Colonic mucosa (tissue), 4 donors: ENCODE measurements around the gene MKKS. TPM values are rescaled to one million over a fixed set of nuclear protein-coding genes. Genes with fewer than 3 reads are reported as not detected.

ENCODE experiments used
- DNase-seq: peaks from one replicate; pipeline ENCODE4 v3.0.0-alpha.2; 2020
- H3K27ac ChIP-seq: fragments of 200-600 bp; one replicate; pipeline ENCODE4 v1.8.0; 2021
- H3K27me3 ChIP-seq: fragments of 200-600 bp; one replicate; pipeline ENCODE4 v1.8.0; 2021
- H3K36me3 ChIP-seq: fragments of 200-600 bp; one replicate; pipeline ENCODE4 v1.8.0; 2021
- H3K4me1 ChIP-seq: fragments of 200-600 bp; one replicate; pipeline ENCODE4 v1.8.0; 2021; ENCODE audit warnings: mild to moderate bottlenecking
- H3K4me3 ChIP-seq: fragments of 200-600 bp; one replicate; pipeline ENCODE4 v1.8.0; 2021
- H3K9ac ChIP-seq, 2 donors: one replicate each; pipeline ENCODE4 v1.7.0; 2013; ENCODE audit warnings: control low read depth in 2 of 2, low read depth in 2 of 2, low read length in 2 of 2
- H3K9me3 ChIP-seq: fragments of 200-600 bp; one replicate; pipeline ENCODE4 v1.8.0; 2021
- intact Hi-C: fragments of 100-400 bp; cut with DNase I; formaldehyde crosslinking; loops from one replicate; pipeline ENCODE4 v1.14.1; 2022
- total RNA-seq, 2 donors: library from RNA; stranded (reverse); fragmentation: NEBNext Ultra II Directional in 1 of 2; extraction: Animal tissue kit (Norgen Biotek cat#: 25700) in 1 of 2; gene quantifications; one replicate each; pipeline ENCODE4 v1.2.1, GENCODE V29; 2021
- TF ChIP-seq, protein P1 (sequence below): fragments of 200-600 bp; IDR thresholded peaks from one replicate; pipeline ENCODE4 v1.8.0; 2022; ENCODE audit warnings: antibody characterized with exemption, mild to moderate bottlenecking
- donor health status: healthy.
- donor health status: DM: no; HTN: no; CAD: no.
- donor health status: DM: no; HTN: no; CAD: no.

Gene MKKS
- total RNA-seq, 2 donors from 2014 or later = 22.6 to 24.9 TPM

DNA sequence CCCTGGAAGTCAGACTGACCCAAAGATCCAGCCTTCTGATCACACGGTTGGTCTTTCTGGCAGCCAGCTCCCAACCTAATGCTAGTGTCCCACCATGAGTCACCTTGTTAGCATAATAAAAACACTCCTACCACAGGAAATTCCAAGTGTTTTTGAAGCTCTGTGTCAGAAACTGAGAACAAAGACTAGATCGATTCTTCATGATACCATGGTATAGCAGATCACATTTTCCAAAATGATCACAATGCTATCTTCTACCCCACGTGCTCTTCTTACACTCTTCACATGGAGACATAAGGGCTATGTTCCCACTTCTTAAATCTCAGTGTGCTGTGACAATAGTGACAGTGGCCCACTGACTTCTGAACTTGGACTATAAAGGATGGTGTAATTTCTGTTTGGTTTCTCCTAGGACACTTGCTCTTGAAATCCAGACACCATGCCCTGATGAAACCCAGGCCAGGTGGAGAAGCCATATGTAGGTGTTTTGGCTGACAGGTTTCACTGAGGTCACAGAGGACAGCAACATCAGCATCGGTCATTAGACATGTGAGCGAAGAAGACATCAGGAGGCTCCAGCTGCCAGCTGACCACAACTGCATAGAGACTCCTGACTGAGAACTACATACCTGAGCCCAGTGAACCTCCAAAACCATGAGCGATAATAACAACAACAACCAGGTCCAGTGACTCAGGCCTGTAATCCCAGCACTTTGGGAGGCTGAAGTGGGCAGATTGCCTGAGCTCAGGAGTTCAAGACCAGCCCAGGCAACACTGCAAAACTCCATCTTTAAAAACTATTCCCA, 57.5 kb downstream of the MKKS start:
- Histone ChIP-seq H3K4me3 (no peak overlapping the region), H3K9me3 (no peaks in the 10 kb centered on the region), H3K4me1 (no peaks in the 10 kb centered on the region), H3K36me3 (no peaks in the 10 kb centered on the region), H3K9ac (no peak overlapping the region), H3K27me3 (no peaks in the 10 kb centered on the region), H3K27ac (no peak overlapping the region)
- TF ChIP-seq, protein P1, sequence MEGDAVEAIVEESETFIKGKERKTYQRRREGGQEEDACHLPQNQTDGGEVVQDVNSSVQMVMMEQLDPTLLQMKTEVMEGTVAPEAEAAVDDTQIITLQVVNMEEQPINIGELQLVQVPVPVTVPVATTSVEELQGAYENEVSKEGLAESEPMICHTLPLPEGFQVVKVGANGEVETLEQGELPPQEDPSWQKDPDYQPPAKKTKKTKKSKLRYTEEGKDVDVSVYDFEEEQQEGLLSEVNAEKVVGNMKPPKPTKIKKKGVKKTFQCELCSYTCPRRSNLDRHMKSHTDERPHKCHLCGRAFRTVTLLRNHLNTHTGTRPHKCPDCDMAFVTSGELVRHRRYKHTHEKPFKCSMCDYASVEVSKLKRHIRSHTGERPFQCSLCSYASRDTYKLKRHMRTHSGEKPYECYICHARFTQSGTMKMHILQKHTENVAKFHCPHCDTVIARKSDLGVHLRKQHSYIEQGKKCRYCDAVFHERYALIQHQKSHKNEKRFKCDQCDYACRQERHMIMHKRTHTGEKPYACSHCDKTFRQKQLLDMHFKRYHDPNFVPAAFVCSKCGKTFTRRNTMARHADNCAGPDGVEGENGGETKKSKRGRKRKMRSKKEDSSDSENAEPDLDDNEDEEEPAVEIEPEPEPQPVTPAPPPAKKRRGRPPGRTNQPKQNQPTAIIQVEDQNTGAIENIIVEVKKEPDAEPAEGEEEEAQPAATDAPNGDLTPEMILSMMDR = no peak
- intact Hi-C loops = no loop called here
- no peak for DNase-seq

DNA sequence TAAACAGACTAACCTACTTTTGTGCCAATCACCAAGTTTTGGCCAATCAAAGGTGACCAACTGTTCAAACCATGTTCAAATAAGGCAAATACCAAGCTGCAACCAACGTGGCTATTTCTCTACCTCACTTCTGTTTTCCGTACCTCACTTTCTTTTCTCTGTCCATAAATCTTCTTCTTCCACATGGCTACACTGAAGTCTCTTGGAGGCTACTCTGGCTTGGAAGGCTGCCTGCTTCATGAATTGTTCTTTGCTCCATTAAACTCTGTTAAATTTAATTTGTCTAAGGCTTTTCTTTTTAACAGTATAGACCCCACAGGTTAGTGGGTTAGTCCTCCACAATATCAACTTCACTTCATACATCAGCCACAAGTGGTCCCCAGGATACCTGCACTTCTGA, 58.8 kb downstream of the MKKS start:
- no peaks in the 10 kb centered on the region for H3K9me3 ChIP-seq
- no peak for DNase-seq
- intact Hi-C loops = no loop called here
- no peak overlapping the region for H3K9ac ChIP-seq
- no peak overlapping the region for H3K27ac ChIP-seq
- H3K4me1 ChIP-seq = no peaks in the 10 kb centered on the region
- TF ChIP-seq, protein P1 = no peak
- H3K4me3 ChIP-seq = no peak overlapping the region
- H3K27me3 ChIP-seq = no peaks in the 10 kb centered on the region
- H3K36me3 ChIP-seq = no peaks in the 10 kb centered on the region

DNA sequence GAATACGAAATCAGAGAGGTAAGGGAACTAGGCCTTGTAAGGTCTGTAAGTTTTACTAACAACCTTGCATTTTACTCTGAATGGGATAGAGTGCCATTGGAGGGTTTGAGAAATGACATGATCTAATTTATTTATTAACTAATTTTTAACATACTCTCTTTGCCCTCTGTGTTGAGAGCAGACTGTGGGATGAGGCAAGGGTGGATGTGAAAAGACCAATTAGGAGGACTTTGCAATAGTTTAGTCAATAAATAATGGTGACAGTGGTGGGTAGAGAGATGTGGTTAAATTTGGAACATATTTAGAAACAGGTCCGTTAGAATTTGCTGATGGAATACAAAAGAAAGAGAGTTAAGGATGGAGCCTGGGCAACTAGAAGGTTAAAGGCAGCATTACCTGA, 60.0 kb downstream of the MKKS start:
- H3K27ac ChIP-seq = no peak overlapping the region
- TF ChIP-seq, protein P1 = no peak
- H3K4me1 ChIP-seq = no peaks in the 10 kb centered on the region
- intact Hi-C loops = no loop called here
- DNase-seq = no peak
- no peaks in the 10 kb centered on the region for H3K36me3 ChIP-seq
- no peaks in the 10 kb centered on the region for H3K27me3 ChIP-seq
- H3K9ac ChIP-seq = no peak overlapping the region
- H3K9me3 ChIP-seq = no peaks in the 10 kb centered on the region
- H3K4me3 ChIP-seq = no peak overlapping the region

DNA sequence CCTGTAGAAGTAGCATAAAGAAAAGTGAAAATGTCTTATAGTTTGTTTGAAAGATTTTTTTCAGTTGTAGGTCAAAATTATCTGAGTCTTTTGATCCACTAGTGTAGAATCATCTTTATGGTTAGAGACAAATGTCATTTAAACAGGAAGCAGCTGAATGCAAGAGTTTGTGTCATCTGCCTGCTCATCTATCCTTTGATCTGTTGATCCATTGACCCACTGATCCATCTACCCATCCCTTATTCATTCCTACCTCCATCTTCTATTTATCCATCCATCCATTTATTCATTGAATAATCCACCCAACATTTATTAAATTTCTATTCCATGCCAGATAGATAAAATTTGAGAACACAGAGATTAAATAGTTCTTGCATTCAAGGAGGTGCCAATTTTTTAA, 62.6 kb downstream of the MKKS start:
- no peak overlapping the region for H3K4me3 ChIP-seq
- no peaks in the 10 kb centered on the region for H3K27me3 ChIP-seq
- intact Hi-C loops = no loop called here
- H3K9ac ChIP-seq = no peak overlapping the region
- H3K36me3 ChIP-seq = no peaks in the 10 kb centered on the region
- H3K9me3 ChIP-seq = no peaks in the 10 kb centered on the region
- no peak for DNase-seq
- H3K27ac ChIP-seq = no peak overlapping the region
- TF ChIP-seq, protein P1 = no peak
- no peaks in the 10 kb centered on the region for H3K4me1 ChIP-seq

DNA sequence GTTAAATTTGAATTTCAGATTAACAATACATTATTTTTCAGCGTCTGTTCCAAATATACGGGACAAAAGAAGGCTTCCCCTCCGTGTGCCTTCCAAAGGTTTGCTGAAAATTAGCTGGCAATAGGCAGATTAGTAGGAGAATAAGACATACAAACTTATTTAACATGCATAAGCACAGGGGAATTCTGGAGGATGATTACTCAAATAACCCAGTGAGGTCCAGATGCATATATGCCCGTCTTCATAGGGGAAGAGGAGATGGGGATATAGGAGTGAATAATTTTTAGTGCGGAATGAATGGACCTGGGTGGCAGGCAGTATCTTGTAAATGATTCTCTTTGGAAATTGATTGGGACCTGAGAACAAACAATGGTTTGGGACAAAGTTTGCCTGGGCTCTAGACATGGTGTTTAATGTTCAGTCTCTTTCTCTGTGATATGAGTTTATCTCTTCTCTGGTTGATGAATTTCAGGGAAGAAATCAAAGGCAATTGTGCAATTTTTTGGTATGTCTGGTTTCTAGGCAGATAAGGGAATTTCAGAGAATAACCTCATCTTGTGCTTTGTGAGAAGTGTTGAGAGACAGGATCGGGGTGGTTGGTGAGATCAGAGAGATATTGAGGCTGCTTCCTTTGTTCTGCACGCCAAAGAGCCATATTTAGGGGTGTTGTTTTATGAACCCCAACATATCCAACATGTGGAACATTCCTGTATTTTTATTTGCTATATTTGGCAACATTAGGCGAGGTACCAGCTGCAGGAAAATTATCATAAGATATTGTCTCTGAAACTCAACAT, 63.7 kb downstream of the MKKS start:
- Histone ChIP-seq H3K27ac (no peak overlapping the region), H3K9ac (no peak overlapping the region), H3K4me1 (no peaks in the 10 kb centered on the region), H3K36me3 (no peaks in the 10 kb centered on the region), H3K9me3 (no peaks in the 10 kb centered on the region), H3K27me3 (no peaks in the 10 kb centered on the region), H3K4me3 (no peak overlapping the region)
- intact Hi-C loops = no loop called here
- TF ChIP-seq, protein P1 = no peak
- DNase-seq = no peak
